ENCODE data around the gene NRIP1.
"Not testable (repeated sequence)": the region's sequence is repeated elsewhere in the genome, so short reads cannot be mapped to it uniquely, and the experiment has no call there.

NRIP1 gene

GRCh38 chr21:14972678-14973077, 92.1 kb downstream of the NRIP1 start:
- DNase-seq = no peak

- no peak for DNase-seq
These were observed 96.0 kb downstream of the NRIP1 start for GRCh38 chr21:14968821-14969220.

- no peak for DNase-seq
These were observed 96.8 kb downstream of the NRIP1 start for GRCh38 chr21:14968029-14968428.

- DNase-seq = no peak
These were observed 100.2 kb downstream of the NRIP1 start for GRCh38 chr21:14964621-14965020.

GRCh38 chr21:14962217-14962616, 102.6 kb downstream of the NRIP1 start:
- no peak for DNase-seq

GRCh38 chr21:14961502-14961901, 103.3 kb downstream of the NRIP1 start:
- DNase-seq = no peak

- no peak for DNase-seq
These were observed 105.5 kb downstream of the NRIP1 start for GRCh38 chr21:14959343-14959742.

GRCh38 chr21:14957836-14958235, 107.0 kb downstream of the NRIP1 start:
- no peak for DNase-seq

GRCh38 chr21:14956807-14957206, 108.0 kb downstream of the NRIP1 start:
- DNase-seq = no peak

GRCh38 chr21:14955936-14956520, 108.8 kb downstream of the NRIP1 start:
- DNase-seq = no peak

- DNase-seq = no peak
These were observed 111.9 kb downstream of the NRIP1 start for GRCh38 chr21:14952916-14953315.

GRCh38 chr21:14949603-14950002, 115.2 kb downstream of the NRIP1 start:
- DNase-seq = no peak

- DNase-seq = no peak
These were observed 117.1 kb downstream of the NRIP1 start for GRCh38 chr21:14947613-14948160.

GRCh38 chr21:14945176-14945575, 119.6 kb downstream of the NRIP1 start:
- no peak for DNase-seq

- DNase-seq = no peak
These were observed 121.2 kb downstream of the NRIP1 start for GRCh38 chr21:14943616-14944015.

- peak; percentile 5 for DNase-seq
These were observed 121.9 kb downstream of the NRIP1 start for GRCh38 chr21:14942801-14943490.

- DNase-seq = not testable (repeated sequence)
These were observed 137.5 kb downstream of the NRIP1 start for GRCh38 chr21:14927324-14927723.

- DNase-seq = no peak
These were observed 138.6 kb downstream of the NRIP1 start for GRCh38 chr21:14926186-14926585.

- DNase-seq = no peak
These were observed 141.3 kb downstream of the NRIP1 start for GRCh38 chr21:14923468-14923867.

GRCh38 chr21:14922980-14923379, 141.8 kb downstream of the NRIP1 start:
- DNase-seq = no peak

GRCh38 chr21:14918527-14918926, 146.3 kb downstream of the NRIP1 start:
- peak; percentile 90 for DNase-seq

- peak; percentile 14 for DNase-seq
These were observed 147.0 kb downstream of the NRIP1 start for GRCh38 chr21:14917762-14918161.

- DNase-seq = no peak
These were observed 148.1 kb downstream of the NRIP1 start for GRCh38 chr21:14916676-14917141.

GRCh38 chr21:14913638-14914037, 151.2 kb downstream of the NRIP1 start:
- no peak for DNase-seq
